HepG2 (cell line): ENCODE results near the gene GGTA1. TPM values are rescaled to one million over a fixed set of nuclear protein-coding genes. Genes with fewer than 3 reads are reported as not detected.

Experiments
- ATAC-seq: fragments of 200-7000 bp; cut with Tn5 transposase; 3 replicates; pipeline ENCODE4 v1.9.1; 2020; ENCODE audit warnings: mild to moderate bottlenecking, moderate library complexity
- BruUV-seq: library from RNA; stranded (reverse); fragments of 400-500 nt; replicated peaks from 2 replicates; lab custom pipeline; 2021; lab: Mats Ljungman, UMichigan
- CTCF ChIA-PET: fragments of 300-600 bp; formaldehyde crosslinking; extraction: SDS; loops from one replicate; lab custom pipeline; 2021; ENCODE audit warnings: low total read pairs, inconsistent platforms, low intra/inter-chr PET ratio; lab: Yijun Ruan, JAX
- POLR2A ChIA-PET: fragments of 350-600 bp; sonication (Branson Sonifier 250); formaldehyde crosslinking; loops from one replicate; lab custom pipeline; 2020; ENCODE audit warnings: antibody characterized with exemption, inconsistent platforms; lab: Yijun Ruan, JAX
- DNase-seq: peaks from one replicate; pipeline ENCODE4 v3.0.0-alpha.2; 2015; ENCODE audit warnings: low spot score
- FAIRE-seq: peaks from 3 replicates; lab custom pipeline; 2011; peaks lifted over from hg19 to GRCh38; lab: Jason Lieb, UNC
- H2AFZ ChIP-seq: one replicate; pipeline ENCODE4 v1.6.1; 2011; ENCODE audit warnings: low read length, inconsistent platforms
- H3K27ac ChIP-seq: fragments of 300-600 bp; 3 replicates; pipeline ENCODE4 v1.8.0; 2011; ENCODE audit warnings: mixed run types, mild to moderate bottlenecking, mixed read lengths, low read length, inconsistent platforms; ENCODE audit not compliant: insufficient read depth; ENCODE audit errors: extremely low read length
- H3K27me3 ChIP-seq, 2 experiments: fragments of 200-600 bp in 1 of 2; 2 replicates in 1 of 2; 3 replicates in 1 of 2; pipeline versions ENCODE4 v1.6.0 to v1.8.0; 2011; ENCODE audit warnings: low read length in 2 of 2, mild to moderate bottlenecking in 2 of 2, moderate library complexity in 2 of 2, inconsistent platforms in 1 of 2; ENCODE audit not compliant: insufficient read depth in 2 of 2, control insufficient read depth in 1 of 2
- H3K36me3 ChIP-seq, 2 experiments: fragments of 200-600 bp in 1 of 2; replicated peaks in 1 of 2; 2 replicates in 1 of 2; 3 replicates in 1 of 2; pipeline versions ENCODE4 v1.5.1 to v1.8.0; 2011; ENCODE audit warnings: low read length in 2 of 2, inconsistent platforms in 1 of 2; ENCODE audit not compliant: insufficient read depth in 2 of 2, control insufficient read depth in 1 of 2
- H3K4me1 ChIP-seq: 2 replicates; pipeline ENCODE4 v1.5.1; 2012; ENCODE audit warnings: low read length, inconsistent platforms; ENCODE audit not compliant: insufficient read depth
- H3K4me2 ChIP-seq: 2 replicates; pipeline ENCODE4 v1.6.0; 2011; ENCODE audit warnings: low read depth, low read length, inconsistent platforms
- H3K4me3 ChIP-seq, 3 experiments: fragments of 200-600 bp in 1 of 3; sonication (generic), shearing (Covaris generic) in 1 of 3; replicated peaks in 1 of 3; 2 replicates each; pipeline ENCODE4 v1.5.1; 2011 to 2016; ENCODE audit warnings: low read length in 3 of 3, inconsistent platforms in 2 of 3, low read depth in 2 of 3, mild to moderate bottlenecking in 2 of 3, control low read depth in 1 of 3, mixed read lengths in 1 of 3; ENCODE audit not compliant: insufficient read depth in 1 of 3
- H3K79me2 ChIP-seq: one replicate; pipeline ENCODE4 v1.6.1; 2011; ENCODE audit warnings: low read length, inconsistent platforms; ENCODE audit not compliant: insufficient read depth
- H3K9ac ChIP-seq: 2 replicates; pipeline ENCODE4 v1.6.0; 2011; ENCODE audit warnings: mild to moderate bottlenecking, low read depth, low read length, inconsistent platforms; ENCODE audit not compliant: insufficient read depth
- H3K9me3 ChIP-seq: 2 replicates; pipeline ENCODE4 v1.5.1; 2012; ENCODE audit warnings: mild to moderate bottlenecking, low read length
- H4K20me1 ChIP-seq: 2 replicates; pipeline ENCODE4 v1.6.0; 2011; ENCODE audit warnings: inconsistent platforms, mild to moderate bottlenecking, low read length, moderate library complexity; ENCODE audit not compliant: insufficient read depth
- CENPX ChIP-seq: sonication (generic); formaldehyde crosslinking; IDR thresholded peaks from 2 replicates; pipeline ENCODE4 v1.9.0; 2021; ENCODE audit warnings: mild to moderate bottlenecking, missing genetic modification reagents, moderate library complexity
- FOXA3 ChIP-seq: IDR thresholded peaks from 2 replicates; pipeline ENCODE4 v1.6.1; 2016; ENCODE audit warnings: missing genetic modification reagents, missing compliant biosample characterization
- HES4 ChIP-seq: sonication (generic); formaldehyde crosslinking; IDR thresholded peaks from 2 replicates; pipeline ENCODE4 v1.9.0; 2021; ENCODE audit warnings: mild to moderate bottlenecking, missing genetic modification reagents, borderline replicate concordance
- KLF13 ChIP-seq: sonication (generic); formaldehyde crosslinking; IDR thresholded peaks from 2 replicates; pipeline ENCODE4 v1.4.0; 2020; ENCODE audit warnings: mild to moderate bottlenecking, missing genetic modification reagents
- MAFK ChIP-seq, 2 experiments: IDR thresholded peaks in 1 of 2; conservative IDR thresholded peaks in 1 of 2; 2 replicates each; pipeline ENCODE4 v1.6.1; 2011; ENCODE audit warnings: improper control_type of control experiment in 2 of 2, low read length in 2 of 2
- PHF8 ChIP-seq: sonication (generic); formaldehyde crosslinking; IDR thresholded peaks from 2 replicates; pipeline ENCODE4 v1.5.0; 2020; ENCODE audit warnings: missing genetic modification reagents
- ZBTB7A ChIP-seq: sonication (generic); formaldehyde crosslinking; IDR thresholded peaks from 2 replicates; pipeline ENCODE4 v1.8.0; 2022; ENCODE audit warnings: mild to moderate bottlenecking, missing genetic modification reagents
- ZFP37 ChIP-seq: sonication (generic); formaldehyde crosslinking; IDR thresholded peaks from 2 replicates; pipeline ENCODE4 v1.4.0; 2020; ENCODE audit warnings: missing genetic modification reagents, borderline replicate concordance
- ZNF10 ChIP-seq: sonication (generic); formaldehyde crosslinking; IDR thresholded peaks from 2 replicates; pipeline ENCODE4 v1.4.0; 2020; ENCODE audit warnings: mild to moderate bottlenecking, low read depth, missing genetic modification reagents, borderline replicate concordance
- ZNF281 ChIP-seq: sonication (generic); formaldehyde crosslinking; IDR thresholded peaks from 2 replicates; pipeline ENCODE4 v1.4.0; 2020; ENCODE audit warnings: missing genetic modification reagents, borderline replicate concordance
- ZNF362 ChIP-seq: sonication (generic); formaldehyde crosslinking; IDR thresholded peaks from 2 replicates; pipeline ENCODE4 v1.4.0; 2020; ENCODE audit warnings: missing genetic modification reagents, mild to moderate bottlenecking, borderline replicate concordance
- ZNF543 ChIP-seq: sonication (generic); formaldehyde crosslinking; IDR thresholded peaks from 2 replicates; pipeline ENCODE4 v1.4.0; 2020; ENCODE audit warnings: mild to moderate bottlenecking, missing genetic modification reagents
- ZNF567 ChIP-seq: sonication (generic); formaldehyde crosslinking; IDR thresholded peaks from 2 replicates; pipeline ENCODE4 v1.8.1; 2023; ENCODE audit warnings: mild to moderate bottlenecking, missing genetic modification reagents, borderline replicate concordance
- ZNF674 ChIP-seq: sonication (generic); formaldehyde crosslinking; IDR thresholded peaks from 2 replicates; pipeline ENCODE4 v1.5.0; 2020; ENCODE audit warnings: low read depth, mild to moderate bottlenecking, missing genetic modification reagents
- ZNF790 ChIP-seq: sonication (generic); formaldehyde crosslinking; IDR thresholded peaks from 2 replicates; pipeline ENCODE4 v1.8.0; 2022; ENCODE audit warnings: missing genetic modification reagents, mild to moderate bottlenecking, borderline replicate concordance
- ZZZ3 ChIP-seq: sonication (generic); formaldehyde crosslinking; IDR thresholded peaks from 2 replicates; pipeline ENCODE4 v1.4.0; 2020; ENCODE audit warnings: missing genetic modification reagents, mild to moderate bottlenecking, borderline replicate concordance
- in situ Hi-C: cut with HindIII; loops from 2 replicates; pipeline ENCODE4 v1.10.0; 2017; ENCODE audit warnings: low pct_unique_long_range_greater_than_20kb; ENCODE audit not compliant: extremely low pct_ligation_motif_present
- intact Hi-C: fragments of 100-400 bp; cut with micrococcal nuclease; formaldehyde crosslinking; loops from one replicate; pipeline ENCODE4 v1.10.0; 2022; ENCODE audit not compliant: unreplicated experiment
- polyA plus RNA-seq, 8 experiments: library from polyadenylated mRNA; depleted of rRNA in 3 of 8; stranded (reverse) in 7 of 8; unstranded in 1 of 8; fragments of >200 nt; fragmentation: Illumina TruSeq in 4 of 8; extraction: Trizol in 4 of 8; gene quantifications; 2 replicates each; pipeline versions ENCODE4 v1.2.1 to v1.2.3, GENCODE V29; 2011 to 2016; ENCODE audit warnings: low read depth in 4 of 8, missing spikeins in 1 of 8, mixed read lengths in 1 of 8; ENCODE audit not compliant: insufficient read depth in 1 of 8
- total RNA-seq, 5 experiments: library from RNA; depleted of rRNA; stranded (reverse); fragments of >200 nt; fragmentation: Illumina TruSeq; extraction: Trizol; gene quantifications; 2 replicates each; pipeline ENCODE4 v1.2.3, GENCODE V29; 2016; ENCODE audit warnings: low read depth in 1 of 5

GGTA1 gene
- total and polyA plus RNA-seq, 2 of the 13 experiments (the other 11 are each of a cell fraction or from before 2014, with no cell fraction given): not detected

DNA sequence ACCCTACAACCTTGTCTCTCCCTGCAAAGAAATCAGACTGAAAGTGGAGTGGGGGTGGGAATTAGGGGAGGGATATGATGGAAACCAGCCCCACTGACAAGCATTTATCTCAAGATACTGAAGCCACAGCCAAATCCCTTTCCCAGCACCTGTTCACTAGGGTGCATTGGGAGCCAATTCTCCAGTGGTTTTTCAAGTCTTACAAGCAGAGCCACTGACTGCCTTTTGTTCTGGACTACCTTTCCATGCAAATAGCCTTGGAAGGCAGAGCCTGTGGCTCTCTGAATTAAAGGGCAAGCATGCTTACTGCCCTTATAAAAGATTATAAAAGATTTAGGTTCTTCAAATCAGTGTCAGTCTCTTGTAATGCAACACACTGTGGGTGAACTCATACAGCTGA, 8.8 kb upstream of the GGTA1 start:
- Histone ChIP-seq H4K20me1 (no peaks in the 10 kb centered on the region), H3K9me3 (no peaks in the 10 kb centered on the region), H3K4me3 (no peak overlapping the region), H3K4me1 (no peaks in the 10 kb centered on the region), H3K4me2 (no peak overlapping the region), H3K79me2 (no peaks in the 10 kb centered on the region), H3K36me3 (no peaks in the 10 kb centered on the region), H2AFZ (no peak overlapping the region), H3K9ac (no peak overlapping the region), H3K27ac (no peak overlapping the region), H3K27me3 (peaks cover 7 to 24% of the 10 kb centered on the region in 2 experiments; a peak in 3 of 5 replicates)
- ChIA-PET POLR2A (no interaction called here), CTCF (no interaction called here)
- intact Hi-C loops (no loop called here), in situ Hi-C loops (no loop called here)
- FAIRE-seq (no peak), ATAC-seq (no peak), DNase-seq (no peak)
- no TSS peak for BruUV-seq
- TF ChIP-seq ZZZ3 (CRISPR knock-in tag) (no peak), KLF13 (CRISPR knock-in tag) (no peak), MAFK (conservative IDR thresholded peaks at IDR 0.05 in 1 of 2, IDR thresholded peaks at IDR 0.05 in 1 of 2; ENCODE audit: low read length in 2 of 2) (no peak), ZNF790 (CRISPR knock-in tag) (no peak), FOXA3 (CRISPR knock-in tag) (no peak), ZNF362 (no peak), ZNF674 (CRISPR knock-in tag) (no peak), ZNF281 (CRISPR knock-in tag) (no peak), ZBTB7A (CRISPR knock-in tag) (no peak), PHF8 (CRISPR knock-in tag) (no peak), CENPX (no peak), ZNF10 (CRISPR knock-in tag) (no peak), ZNF567 (CRISPR knock-in tag) (no peak), ZFP37 (no peak), HES4 (no peak), ZNF543 (CRISPR knock-in tag) (no peak)
